NCI-H510A treated with DMSO at 0.1 percent for 48 hours (cell line): ENCODE data around the gene POC1A.
"Not testable (repeated sequence)": the region's sequence is repeated elsewhere in the genome, so short reads cannot be mapped to it uniquely, and the experiment has no call there.

Experiments used
- DNase-seq: peaks from one replicate; lab custom pipeline; 2025; lab: John Stamatoyannopoulos, UW

POC1A gene

GRCh38 chr3:52044869-52045619 is 109.2 kb downstream of the POC1A start:
- no peak for DNase-seq

GRCh38 chr3:52043750-52044149 is 110.5 kb downstream of the POC1A start:
- no peak for DNase-seq

GRCh38 chr3:52043039-52043438 is 111.2 kb downstream of the POC1A start:
- DNase-seq: not testable (repeated sequence)

- DNase-seq: no peak
Measured at GRCh38 chr3:52041118-52041731, 113.0 kb downstream of the POC1A start.

- DNase-seq: no peak
Measured at GRCh38 chr3:52040600-52040999, 113.6 kb downstream of the POC1A start.

GRCh38 chr3:52039846-52040245 is 114.4 kb downstream of the POC1A start:
- no peak for DNase-seq

- no peak for DNase-seq
Measured at GRCh38 chr3:52039426-52039825, 114.8 kb downstream of the POC1A start.

- no peak for DNase-seq
Measured at GRCh38 chr3:52038227-52038626, 116.0 kb downstream of the POC1A start.

- no peak for DNase-seq
Measured at GRCh38 chr3:52037291-52037690, 116.9 kb downstream of the POC1A start.

- DNase-seq: no peak
Measured at GRCh38 chr3:52036829-52037228, 117.4 kb downstream of the POC1A start.

GRCh38 chr3:52036222-52036694 is 118.0 kb downstream of the POC1A start:
- no peak for DNase-seq

GRCh38 chr3:52034651-52035050 is 119.6 kb downstream of the POC1A start:
- no peak for DNase-seq

GRCh38 chr3:52034212-52034611 is 120.0 kb downstream of the POC1A start:
- DNase-seq: no peak

- not testable (repeated sequence) for DNase-seq
Measured at GRCh38 chr3:52033748-52034147, 120.5 kb downstream of the POC1A start.

GRCh38 chr3:52032702-52033408 is 121.4 kb downstream of the POC1A start:
- DNase-seq: no peak

GRCh38 chr3:52031896-52032295 is 122.3 kb downstream of the POC1A start:
- no peak for DNase-seq

- DNase-seq: no peak
Measured at GRCh38 chr3:52030714-52031310, 123.4 kb downstream of the POC1A start.

GRCh38 chr3:52029535-52029934 is 124.7 kb downstream of the POC1A start:
- DNase-seq: no peak

- no peak for DNase-seq
Measured at GRCh38 chr3:52029053-52029452, 125.2 kb downstream of the POC1A start.

GRCh38 chr3:52028572-52028971 is 125.7 kb downstream of the POC1A start:
- DNase-seq: no peak

GRCh38 chr3:52026041-52026440 is 128.2 kb downstream of the POC1A start:
- no peak for DNase-seq

- no peak for DNase-seq
Measured at GRCh38 chr3:52025453-52025852, 128.8 kb downstream of the POC1A start.
